HG02588 (cell line): Measurements from ENCODE around the gene FAM163B.

ENCODE experiments used
- ATAC-seq: cut with Tn5 transposase; IDR thresholded peaks from one replicate; pipeline ENCODE4 v1.9.1; 2021; ENCODE audit warnings: mild to moderate bottlenecking, moderate library complexity; ENCODE audit not compliant: unreplicated experiment

FAM163B gene

GRCh38 chr9:133601746-133602145 is 7.4 kb downstream of the FAM163B start:
- no peak for ATAC-seq

- ATAC-seq: no peak
Observed at GRCh38 chr9:133600739-133601138, 8.4 kb downstream of the FAM163B start.

GRCh38 chr9:133599470-133600173 is 9.6 kb downstream of the FAM163B start:
- ATAC-seq: no peak

GRCh38 chr9:133598978-133599377 is 10.2 kb downstream of the FAM163B start:
- no peak for ATAC-seq

GRCh38 chr9:133597316-133597957 is 11.8 kb downstream of the FAM163B start:
- ATAC-seq: no peak

GRCh38 chr9:133595910-133596309 is 13.3 kb downstream of the FAM163B start:
- ATAC-seq: no peak

GRCh38 chr9:133594310-133594709 is 14.9 kb downstream of the FAM163B start:
- ATAC-seq: no peak

GRCh38 chr9:133593587-133594253 is 15.5 kb downstream of the FAM163B start:
- ATAC-seq: no peak

GRCh38 chr9:133592731-133593409 is 16.3 kb downstream of the FAM163B start:
- no peak for ATAC-seq

- ATAC-seq: no peak
Observed at GRCh38 chr9:133591985-133592384, 17.2 kb downstream of the FAM163B start.

- no peak for ATAC-seq
Observed at GRCh38 chr9:133591116-133591910, 17.9 kb downstream of the FAM163B start.

- no peak for ATAC-seq
Observed at GRCh38 chr9:133590231-133590855, 18.8 kb downstream of the FAM163B start.

GRCh38 chr9:133589454-133590227 is 19.5 kb downstream of the FAM163B start:
- ATAC-seq: no peak

GRCh38 chr9:133587466-133587865 is 21.7 kb downstream of the FAM163B start:
- no peak for ATAC-seq

- ATAC-seq: no peak
Observed at GRCh38 chr9:133587051-133587450, 22.1 kb downstream of the FAM163B start.

- no peak for ATAC-seq
Observed at GRCh38 chr9:133585481-133586351, 23.5 kb downstream of the FAM163B start.

- ATAC-seq: no peak
Observed at GRCh38 chr9:133584559-133585476, 24.4 kb downstream of the FAM163B start.
